Activated CD4-positive, alpha-beta T cell treated with anti-CD3 and anti-CD28 coated beads, Interleukin-10, Interleukin-2, amounts not matched to agents 100 ng/mL and 50 ng/mL, durations not matched to agents 16 hours and 8 hours (primary cell): Measurements from ENCODE around the gene JSRP1.
"Not testable (repeated sequence)": the region's sequence is repeated elsewhere in the genome, so short reads cannot be mapped to it uniquely, and the experiment has no call there.

Experiments used
- DNase-seq: peaks from one replicate; pipeline ENCODE4 v3.0.0-alpha.2; 2020

The JSRP1 gene

GRCh38 chr19:2282062-2282861 is 26.0 kb upstream of the JSRP1 start, which contains the start of gene PEAK3:
Gene PEAK3 (minus strand): TSS chr19:2282175. CDS start chr19:2280931, 1,244 bp downstream.
- DNase-seq: no peak

- not testable (repeated sequence) for DNase-seq
Observed at GRCh38 chr19:2281265-2282061, 25.2 kb upstream of the JSRP1 start.

GRCh38 chr19:2280633-2281264 is 24.5 kb upstream of the JSRP1 start:
- no peak for DNase-seq

GRCh38 chr19:2278459-2279158 is 22.4 kb upstream of the JSRP1 start:
- DNase-seq: no peak

- no peak for DNase-seq
Observed at GRCh38 chr19:2277138-2277537, 20.9 kb upstream of the JSRP1 start.

GRCh38 chr19:2276429-2276986 is 20.3 kb upstream of the JSRP1 start:
- DNase-seq: no peak

GRCh38 chr19:2275588-2276428 is 19.6 kb upstream of the JSRP1 start:
- no peak for DNase-seq

GRCh38 chr19:2274931-2275535 is 18.8 kb upstream of the JSRP1 start:
- DNase-seq: peak; percentile 48

- DNase-seq: no peak
Observed at GRCh38 chr19:2274185-2274711, 18.0 kb upstream of the JSRP1 start.

- DNase-seq: peak; percentile 88
Observed at GRCh38 chr19:2273356-2274184, 17.4 kb upstream of the JSRP1 start.

GRCh38 chr19:2271234-2272103 is 15.3 kb upstream of the JSRP1 start:
- no peak for DNase-seq

GRCh38 chr19:2270423-2271233 is 14.4 kb upstream of the JSRP1 start:
- peak; percentile 77 for DNase-seq

GRCh38 chr19:2270157-2270422 is 13.9 kb upstream of the JSRP1 start:
- peak; percentile 42 for DNase-seq

GRCh38 chr19:2269244-2270156 is 13.3 kb upstream of the JSRP1 start:
- peak; percentile 99 for DNase-seq

GRCh38 chr19:2268861-2269243 is 12.6 kb upstream of the JSRP1 start:
- no peak for DNase-seq

GRCh38 chr19:2268480-2268830 is 12.2 kb upstream of the JSRP1 start:
- no peak for DNase-seq
